ENCODE results near the gene SORL1.

DNA sequence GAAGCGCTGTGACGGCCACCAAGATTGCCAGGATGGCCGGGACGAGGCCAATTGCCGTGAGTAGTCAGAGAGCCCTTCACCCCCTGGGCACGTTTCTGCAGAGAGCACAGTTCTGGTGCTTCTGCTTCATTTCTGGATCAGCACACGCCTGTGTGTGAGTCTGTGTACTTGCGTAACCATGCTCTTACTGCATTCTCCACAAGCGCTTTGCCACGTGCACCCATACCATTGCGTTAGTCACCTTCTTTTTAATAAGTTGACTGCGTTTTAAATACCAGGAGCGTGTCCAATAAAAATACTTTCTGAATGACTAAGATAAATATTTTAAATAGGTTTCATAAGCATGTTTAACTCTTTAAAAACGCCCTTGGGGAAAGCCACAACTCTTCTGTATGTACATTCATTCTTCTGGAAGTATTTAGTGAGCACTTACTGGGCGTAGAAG is 143.6 kb downstream of the SORL1 start:
- TF ChIP-seq CTCF (conservative IDR thresholded peaks at IDR 0.05; ENCODE audit: low read length) (no peak), EZH2phosphoT487 (IDR thresholded peaks at IDR 0.05; ENCODE audit: borderline replicate concordance) (no peak)

Data from Loucy (cell line).